Fibroblast of skin of back (primary cell): ENCODE data around the gene DCTN3.
"Not testable (repeated sequence)": the region's sequence is repeated elsewhere in the genome, so short reads cannot be mapped to it uniquely, and the experiment has no call there.

Experiments used
- DNase-seq: peaks from one replicate; pipeline ENCODE4 v3.0.0-alpha.2; 2013

DCTN3 gene

GRCh38 chr9:34646211-34647083 lies 26.2 kb upstream of the DCTN3 start, which contains the start of gene GALT:
Gene GALT (plus strand): TSS chr9:34646675. CDS start chr9:34646705, 30 bp downstream.
- peak; percentile 83 for DNase-seq

- no peak for DNase-seq
Measured at GRCh38 chr9:34644766-34645314, 24.5 kb upstream of the DCTN3 start.

GRCh38 chr9:34642679-34643078 lies 22.4 kb upstream of the DCTN3 start:
- DNase-seq, result no peak

- not testable (repeated sequence) for DNase-seq
Measured at GRCh38 chr9:34639322-34639721, 19.0 kb upstream of the DCTN3 start.

GRCh38 chr9:34638138-34638445 lies 17.8 kb upstream of the DCTN3 start:
- DNase-seq, result no peak

- peak; percentile 95 for DNase-seq
Measured at GRCh38 chr9:34637356-34638137, 17.3 kb upstream of the DCTN3 start, which contains the start of gene SIGMAR1. Gene SIGMAR1 (minus strand): TSS chr9:34637787. CDS start chr9:34637697, 90 bp downstream.

GRCh38 chr9:34636791-34637355 lies 16.6 kb upstream of the DCTN3 start:
- DNase-seq, result no peak

GRCh38 chr9:34635556-34635955 lies 15.3 kb upstream of the DCTN3 start:
- no peak for DNase-seq

- DNase-seq, result no peak
Measured at GRCh38 chr9:34634551-34635248, 14.4 kb upstream of the DCTN3 start.

GRCh38 chr9:34633851-34634550 lies 13.7 kb upstream of the DCTN3 start:
- DNase-seq, result peak; percentile 61

- DNase-seq, result no peak
Measured at GRCh38 chr9:34633166-34633565, 12.9 kb upstream of the DCTN3 start.

- DNase-seq, result no peak
Measured at GRCh38 chr9:34630402-34631154, 10.3 kb upstream of the DCTN3 start.

- DNase-seq, result no peak
Measured at GRCh38 chr9:34629491-34629808, 9.2 kb upstream of the DCTN3 start.

- no peak for DNase-seq
Measured at GRCh38 chr9:34628656-34629490, 8.6 kb upstream of the DCTN3 start, which contains the start of gene ARID3C. Gene ARID3C (minus strand): TSS chr9:34629066. CDS start chr9:34628014, 1,052 bp downstream.

- DNase-seq, result no peak
Measured at GRCh38 chr9:34627716-34628655, 7.7 kb upstream of the DCTN3 start.

- no peak for DNase-seq
Measured at GRCh38 chr9:34625186-34625486, 4.8 kb upstream of the DCTN3 start.

GRCh38 chr9:34624475-34625185 lies 4.3 kb upstream of the DCTN3 start:
- no peak for DNase-seq
